GM12878 (cell line): ENCODE data around the gene RBMS1. TPM values are rescaled to one million over a fixed set of nuclear protein-coding genes. Genes with fewer than 3 reads are reported as not detected.

Source experiments
- ATAC-seq: fragments of 200-7000 bp; cut with Tn5 transposase; 3 replicates; pipeline ENCODE4 v1.9.1; 2020; ENCODE audit warnings: mild to moderate bottlenecking, moderate library complexity
- BruUV-seq: library from RNA; stranded (reverse); fragments of 400-500 nt; replicated peaks from 2 replicates; lab custom pipeline; 2021; lab: Mats Ljungman, UMichigan
- CTCF ChIA-PET: fragments of 300-600 bp; sonication (Branson Sonifier 250); formaldehyde crosslinking; extraction: SDS; loops from one replicate; lab custom pipeline; 2021; ENCODE audit warnings: inconsistent platforms; lab: Yijun Ruan, JAX
- POLR2A ChIA-PET: fragments of 350-600 bp; formaldehyde crosslinking; extraction: SDS; loops from one replicate; lab custom pipeline; 2021; ENCODE audit warnings: inconsistent platforms; lab: Charles Lee
- RAD21 ChIA-PET: fragments of 300-600 bp; sonication (Branson Sonifier 250); formaldehyde crosslinking; loops from one replicate; lab custom pipeline; 2023; ENCODE audit warnings: antibody characterized with exemption; ENCODE audit not compliant: unreplicated experiment; lab: Charles Lee
- SMC1A ChIA-PET: fragments of 300-600 bp; sonication (Branson Sonifier 250); formaldehyde crosslinking; loops from one replicate; lab custom pipeline; 2023; ENCODE audit not compliant: unreplicated experiment, uncharacterized antibody; lab: Charles Lee
- DNase-seq: peaks from one replicate; pipeline ENCODE4 v3.0.0-alpha.2; 2011; ENCODE audit warnings: low read depth, low spot score
- FAIRE-seq: peaks from 3 replicates; lab custom pipeline; 2011; peaks lifted over from hg19 to GRCh38; lab: Jason Lieb, UNC
- H2AFZ ChIP-seq: 2 replicates; pipeline ENCODE4 v1.6.0; 2011; ENCODE audit warnings: low read depth, low read length, control low read depth; ENCODE audit not compliant: control insufficient read depth
- H3K27ac ChIP-seq: 2 replicates; pipeline ENCODE4 v1.5.1; 2011; ENCODE audit warnings: control low read depth; ENCODE audit not compliant: control insufficient read depth, insufficient read depth
- H3K27me3 ChIP-seq, 2 experiments: replicated peaks in 1 of 2; 2 replicates each; pipeline versions ENCODE4 v1.6.0 to v1.6.1; 2011; ENCODE audit warnings: low read length in 1 of 2; ENCODE audit not compliant: control insufficient read depth in 2 of 2, insufficient read depth in 2 of 2
- H3K36me3 ChIP-seq, 2 experiments: 2 replicates each; pipeline ENCODE4 v1.5.1; 2011; ENCODE audit warnings: low read length in 1 of 2; ENCODE audit not compliant: control insufficient read depth in 2 of 2, insufficient read depth in 2 of 2
- H3K4me1 ChIP-seq: 2 replicates; pipeline ENCODE4 v1.6.1; 2011; ENCODE audit warnings: mild to moderate bottlenecking, low read length, moderate library complexity, mixed read lengths; ENCODE audit not compliant: control insufficient read depth, insufficient read depth
- H3K4me2 ChIP-seq: 2 replicates; pipeline ENCODE4 v1.6.0; 2011; ENCODE audit warnings: control low read depth; ENCODE audit not compliant: control insufficient read depth, insufficient read depth
- H3K4me3 ChIP-seq: fragments of 200-600 bp; sonication (generic); 2 replicates; pipeline ENCODE4 v1.5.1; 2016
- H3K79me2 ChIP-seq: 2 replicates; pipeline ENCODE4 v1.6.0; 2011; ENCODE audit warnings: low read length; ENCODE audit not compliant: control insufficient read depth, insufficient read depth
- H3K9ac ChIP-seq: 2 replicates; pipeline ENCODE4 v1.8.0; 2011; ENCODE audit warnings: low read length, control low read depth, mixed read lengths; ENCODE audit not compliant: control insufficient read depth, insufficient read depth
- H3K9me3 ChIP-seq: replicated peaks from 3 replicates; pipeline ENCODE4 v1.5.1; 2011; ENCODE audit warnings: mild to moderate bottlenecking, low read length; ENCODE audit not compliant: control insufficient read depth, insufficient read depth
- H4K20me1 ChIP-seq: 2 replicates; pipeline ENCODE4 v1.6.0; 2011; ENCODE audit not compliant: control insufficient read depth, insufficient read depth
- ATF2 ChIP-seq: IDR thresholded peaks from 2 replicates; pipeline ENCODE4 v1.6.1; 2012; ENCODE audit warnings: low read length, inconsistent platforms
- ATF7 ChIP-seq: fragments of 450-650 bp; IDR thresholded peaks from 2 replicates; pipeline ENCODE4 v1.6.1; 2016; ENCODE audit warnings: low read depth, mild to moderate bottlenecking
- CEBPZ ChIP-seq: fragments of 150-350 bp; IDR thresholded peaks from 2 replicates; pipeline ENCODE4 v1.6.1; 2016; ENCODE audit warnings: low read depth, low read length
- FOXM1 ChIP-seq: IDR thresholded peaks from 2 replicates; pipeline ENCODE4 v1.6.1; 2012; ENCODE audit warnings: low read depth, mild to moderate bottlenecking, inconsistent platforms, low read length, moderate library complexity
- HCFC1 ChIP-seq: fragments of 150-350 bp; IDR thresholded peaks from 2 replicates; pipeline ENCODE4 v1.6.1; 2014; ENCODE audit warnings: low read length
- IKZF1 ChIP-seq: fragments of 450-650 bp; conservative IDR thresholded peaks from 2 replicates; pipeline ENCODE4 v1.6.1; 2017; ENCODE audit warnings: antibody characterized with exemption, mild to moderate bottlenecking
- KDM1A ChIP-seq: fragments of 200-600 bp; sonication (generic); IDR thresholded peaks from 2 replicates; pipeline ENCODE4 v1.6.1; 2016; ENCODE audit warnings: borderline replicate concordance
- PAX8 ChIP-seq: fragments of 450-650 bp; IDR thresholded peaks from 2 replicates; pipeline ENCODE4 v1.6.1; 2017; ENCODE audit warnings: mild to moderate bottlenecking, moderate library complexity
- RB1 ChIP-seq: fragments of 450-650 bp; formaldehyde crosslinking; IDR thresholded peaks from 2 replicates; pipeline ENCODE4 v1.6.1; 2017; ENCODE audit warnings: mild to moderate bottlenecking, borderline replicate concordance
- STAT3 ChIP-seq: IDR thresholded peaks from 2 replicates; pipeline ENCODE4 v1.6.1; 2011; ENCODE audit warnings: low read depth, low read length, improper control_type of control experiment
- SUPT20H ChIP-seq: IDR thresholded peaks from 2 replicates; pipeline ENCODE4 v1.6.1; 2011; ENCODE audit warnings: low read depth, mild to moderate bottlenecking, low read length, moderate library complexity, borderline replicate concordance; ENCODE audit not compliant: control insufficient read depth
- WGBS: methylation state at CpG from one replicate; pipeline ENCODE4 v1.1.6; 2016; ENCODE audit warnings: low lambda C conversion rate; ENCODE audit not compliant: insufficient replicate concordance, insufficient coverage; ENCODE audit errors: missing lambda C conversion rate; 5-methylcytosine and 5-hydroxymethylcytosine counted together
- in situ Hi-C: fragments of 300-500 bp; cut with MboI; formaldehyde crosslinking; loops from 9 replicates; pipeline ENCODE4 v1.14.3; 2018; ENCODE audit warnings: mixed read lengths
- intact Hi-C: fragments of 100-400 bp; cut with micrococcal nuclease; formaldehyde crosslinking; loops from one replicate; pipeline ENCODE4 v1.14.2; 2022; ENCODE audit not compliant: unreplicated experiment
- polyA plus RNA-seq, 11 experiments: library from polyadenylated mRNA; depleted of rRNA in 4 of 11; unstranded in 6 of 11; stranded (reverse) in 5 of 11; fragments of >200 nt; fragmentation: Nextera tagmentation in 4 of 11; fragmentation: Illumina TruSeq in 1 of 11; extraction: Ambion mirVana in 4 of 11; extraction: Trizol in 1 of 11; gene quantifications; 1 replicate in 1 of 11; 2 replicates in 10 of 11; pipeline versions ENCODE4 v1.2.1 to v1.2.3, GENCODE V29; 2011 to 2016; ENCODE audit warnings: inconsistent platforms in 2 of 11, missing spikeins in 2 of 11, low read depth in 1 of 11
- total RNA-seq, 4 experiments: library from RNA; depleted of rRNA in 3 of 4; stranded (reverse); fragments of >200 nt in 3 of 4; fragmentation: Illumina TruSeq in 1 of 4; extraction: Trizol in 1 of 4; gene quantifications; 2 replicates each; pipeline versions ENCODE4 v1.2.1 to v1.2.3, GENCODE V29; 2013 to 2021

Gene RBMS1
- total and polyA plus RNA-seq, 10 of the 15 experiments (the other 5 are each of a cell fraction or from before 2014, with no cell fraction given): 0.04 to 0.31 (median 0.17) TPM; not detected in 1

- in situ Hi-C loops: no loop called here
- intact Hi-C loops: no loop called here
These were observed 218.0 kb downstream of the RBMS1 start for GRCh38 chr2:160275656-160276055.

More at GRCh38 chr2:160275656-160276055, 218.0 kb downstream of the RBMS1 start:
- FAIRE-seq: no peak
- TF ChIP-seq ATF7 (no peak), SUPT20H (no peak), CEBPZ (no peak), IKZF1 (no peak), KDM1A (no peak), HCFC1 (no peak), ATF2 (no peak), PAX8 (no peak), STAT3 (no peak), RB1 (no peak), FOXM1 (no peak)
- Histone ChIP-seq H3K9me3 (no peaks in the 10 kb centered on the region), H3K36me3 (no peaks in the 10 kb centered on the region), H3K4me3 (no peak overlapping the region), H3K9ac (no peak overlapping the region), H3K79me2 (no peaks in the 10 kb centered on the region), H3K4me1 (no peaks in the 10 kb centered on the region), H3K27me3 (0 out of 4 replicates have a peak, but pooled peaks cover 0 to 2% of the 10 kb centered on the region in 2 experiments), H3K27ac (no peak overlapping the region), H3K4me2 (no peak overlapping the region), H4K20me1 (no peaks in the 10 kb centered on the region), H2AFZ (no peak overlapping the region)
- no peak for DNase-seq
- BruUV-seq: no TSS peak
- SMC1A ChIA-PET: interaction anchor here (1.8 kb wide), 1 partner anchor 23 kb away, joined by 4 read pairs; no protein-coding TSS in a partner anchor
- WGBS: 48% methylated on average over 3 of the region's 3 CpGs
- no peak for ATAC-seq
- RAD21 ChIA-PET: interaction anchor here (1.4 kb wide), 1 partner anchor 166 kb away, joined by 3 read pairs; no protein-coding TSS in a partner anchor
- CTCF ChIA-PET: no interaction called here
- POLR2A ChIA-PET: no interaction called here
